ENCODE results near the gene CCNB1IP1.
"Not testable (repeated sequence)": the region's sequence is repeated elsewhere in the genome, so short reads cannot be mapped to it uniquely, and the experiment has no call there.

Gene CCNB1IP1

GRCh38 chr14:20332788-20333493 is at the start of gene CCNB1IP1:
CCNB1IP1 (minus strand) TSS chr14:20333279; CDS start chr14:20316523, 16,756 bp downstream.
- DNase-seq, result peak; percentile 64

- no peak for DNase-seq
Observed at GRCh38 chr14:20382526-20382925, 49.4 kb upstream of the CCNB1IP1 start.

GRCh38 chr14:20381341-20381740 is 48.3 kb upstream of the CCNB1IP1 start:
- DNase-seq, result no peak

- DNase-seq, result no peak
Observed at GRCh38 chr14:20380681-20381080, 47.6 kb upstream of the CCNB1IP1 start.

GRCh38 chr14:20379743-20380142 is 46.7 kb upstream of the CCNB1IP1 start:
- no peak for DNase-seq

GRCh38 chr14:20377171-20377570 is 44.1 kb upstream of the CCNB1IP1 start:
- no peak for DNase-seq

- DNase-seq, result no peak
Observed at GRCh38 chr14:20376071-20376588, 43.1 kb upstream of the CCNB1IP1 start.

GRCh38 chr14:20375471-20375870 is 42.4 kb upstream of the CCNB1IP1 start:
- DNase-seq, result no peak

- DNase-seq, result no peak
Observed at GRCh38 chr14:20372796-20373195, 39.7 kb upstream of the CCNB1IP1 start.

- DNase-seq, result no peak
Observed at GRCh38 chr14:20365928-20366327, 32.8 kb upstream of the CCNB1IP1 start.

GRCh38 chr14:20358474-20358873 is 25.4 kb upstream of the CCNB1IP1 start:
- peak; percentile 35 for DNase-seq

- DNase-seq, result no peak
Observed at GRCh38 chr14:20356422-20356821, 23.3 kb upstream of the CCNB1IP1 start.

GRCh38 chr14:20350860-20351259 is 17.8 kb upstream of the CCNB1IP1 start:
- DNase-seq, result no peak

GRCh38 chr14:20350282-20350681 is 17.2 kb upstream of the CCNB1IP1 start:
- no peak for DNase-seq

- no peak for DNase-seq
Observed at GRCh38 chr14:20347747-20348146, 14.7 kb upstream of the CCNB1IP1 start.

- no peak for DNase-seq
Observed at GRCh38 chr14:20346713-20347112, 13.6 kb upstream of the CCNB1IP1 start.

GRCh38 chr14:20345366-20345765 is 12.3 kb upstream of the CCNB1IP1 start:
- DNase-seq, result no peak

GRCh38 chr14:20343862-20344220 is 10.8 kb upstream of the CCNB1IP1 start:
- DNase-seq, result peak; percentile 23

GRCh38 chr14:20343092-20343861 is 10.2 kb upstream of the CCNB1IP1 start, which contains the start of gene PARP2:
PARP2 (plus strand) TSS chr14:20343635; CDS start chr14:20343642, 7 bp downstream.
- DNase-seq, result peak; percentile 99

GRCh38 chr14:20341646-20342045 is 8.6 kb upstream of the CCNB1IP1 start:
- no peak for DNase-seq

GRCh38 chr14:20341032-20341431 is 8.0 kb upstream of the CCNB1IP1 start:
- not testable (repeated sequence) for DNase-seq

GRCh38 chr14:20334017-20334416 is 938 bp upstream of the CCNB1IP1 start:
- DNase-seq, result no peak

GRCh38 chr14:20333494-20333841 is 389 bp upstream of the CCNB1IP1 start:
- DNase-seq, result no peak

- no peak for DNase-seq
Observed at GRCh38 chr14:20332431-20332787, 670 bp downstream of the CCNB1IP1 start.
